ENCODE measurements around the gene INS.
"Not testable (repeated sequence)": the region's sequence is repeated elsewhere in the genome, so short reads cannot be mapped to it uniquely, and the experiment has no call there.

The INS gene

DNA sequence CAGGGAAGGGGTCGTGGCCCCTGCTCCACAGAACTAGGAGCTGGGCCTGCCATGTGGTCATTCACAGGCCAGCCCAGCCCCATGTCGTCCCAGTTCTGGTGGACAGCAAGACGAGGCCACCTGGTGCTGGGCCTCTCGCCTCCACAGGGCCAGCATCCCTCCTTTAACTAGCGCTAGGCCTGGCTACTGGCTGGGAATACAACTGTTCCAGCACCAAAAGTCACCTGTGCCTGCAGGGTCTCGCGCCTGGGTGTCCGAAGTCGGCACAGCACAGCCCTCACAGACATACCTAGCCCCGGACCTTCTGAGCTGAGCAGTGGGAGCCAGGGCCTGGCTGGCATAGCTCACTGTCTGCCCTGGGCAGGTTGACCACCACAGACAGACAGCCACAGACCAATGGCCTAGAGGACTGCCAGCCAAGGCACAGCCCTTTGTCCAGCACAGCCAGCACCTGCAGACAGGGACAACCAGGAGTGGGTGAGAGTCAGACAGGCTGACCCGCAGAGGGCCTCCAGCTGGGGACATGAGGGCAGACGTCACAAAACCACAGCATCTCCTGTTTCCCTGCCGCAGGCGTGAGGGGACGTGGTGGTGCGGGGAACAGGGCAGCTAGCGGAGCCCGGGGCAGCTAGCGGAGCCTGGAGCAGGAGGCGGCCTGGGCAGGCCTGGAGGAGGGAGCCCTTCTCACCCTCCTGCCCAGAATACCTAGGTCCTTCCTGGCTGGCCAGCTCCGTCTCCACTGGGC lies 37.8 kb upstream of the INS start:
- DNase-seq: no peak

- DNase-seq: no peak
Observed at GRCh38 chr11:2197771-2198520, 36.9 kb upstream of the INS start.

- DNase-seq: peak; percentile 87
Observed at GRCh38 chr11:2196970-2197770, 36.2 kb upstream of the INS start.

GRCh38 chr11:2195756-2196088 lies 34.7 kb upstream of the INS start:
- DNase-seq: no peak

DNA sequence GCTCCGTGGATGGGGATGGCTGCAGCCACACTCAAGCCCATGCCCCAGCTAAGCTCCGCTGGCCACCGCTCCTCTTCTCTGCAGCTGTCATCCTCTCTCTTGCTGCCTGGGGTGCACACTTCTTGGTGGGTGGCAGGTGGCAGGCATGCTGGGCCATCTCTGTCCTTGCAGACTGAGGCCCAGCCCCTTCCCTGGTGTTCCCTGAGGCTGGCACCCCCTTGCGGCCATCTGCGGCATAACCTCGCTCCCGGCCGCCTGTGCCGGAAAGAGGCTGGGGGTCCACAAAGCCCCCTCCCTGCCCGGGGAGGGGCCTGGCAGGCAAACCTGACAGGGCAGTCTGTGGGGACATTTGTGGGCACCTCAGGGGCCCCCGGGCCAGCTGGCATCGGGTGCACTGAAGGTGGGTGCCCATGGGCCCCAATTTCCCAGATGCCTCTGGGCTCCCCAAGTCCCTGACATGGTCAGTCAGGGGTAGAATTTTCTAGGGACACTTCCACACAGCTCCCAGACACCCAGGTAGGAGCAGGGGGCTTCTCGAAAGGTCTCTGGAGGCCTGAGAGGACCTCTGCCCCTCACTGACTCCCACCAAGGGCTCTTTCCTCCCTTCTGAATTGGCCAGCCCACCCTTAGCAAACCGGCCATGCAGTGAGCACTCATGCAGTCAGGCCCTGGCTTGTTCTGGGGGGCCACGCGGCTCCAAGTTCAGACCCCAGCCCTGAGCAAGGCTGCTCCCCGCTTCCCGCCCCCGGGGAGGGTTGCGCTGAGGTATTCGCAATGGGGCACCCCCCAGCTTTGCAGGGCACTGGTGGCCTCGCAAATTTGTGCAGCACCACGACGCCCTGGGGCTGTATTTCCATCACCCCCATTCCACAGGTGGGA lies 34.1 kb upstream of the INS start:
- no peak for DNase-seq

DNA sequence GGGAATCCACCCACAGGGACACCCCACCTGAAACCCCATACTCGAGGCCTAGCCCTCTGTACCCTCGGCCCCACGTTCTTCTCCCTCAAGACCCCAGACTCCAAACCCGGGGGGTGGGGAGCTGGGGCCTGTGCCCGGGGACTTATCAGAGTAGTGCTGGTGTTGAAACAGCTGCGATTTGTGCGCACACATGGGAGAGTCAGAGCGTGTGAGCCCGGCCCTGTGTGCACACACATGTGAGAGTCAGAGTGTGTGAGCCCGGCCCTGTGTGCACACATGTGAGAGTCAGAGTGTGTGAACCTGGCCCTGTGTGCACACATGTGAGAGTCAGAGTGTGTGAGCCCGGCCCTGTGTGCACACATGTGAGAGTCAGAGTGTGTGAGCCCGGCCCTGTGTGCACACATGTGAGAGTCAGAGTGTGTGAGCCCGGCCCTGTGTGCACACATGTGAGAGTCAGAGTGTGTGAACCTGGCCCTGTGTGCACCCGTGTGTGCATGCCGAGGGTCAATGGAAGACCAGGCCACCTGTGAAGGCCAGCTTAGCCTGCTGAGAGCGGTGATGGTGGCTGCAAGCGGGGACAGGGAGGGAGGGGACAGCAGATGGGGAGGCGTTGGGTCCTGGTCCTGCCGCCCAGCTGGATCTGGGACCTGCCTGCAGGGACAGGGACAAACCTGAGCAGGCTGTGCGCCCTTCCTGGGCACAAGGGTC lies 33.0 kb upstream of the INS start:
- DNase-seq: not testable (repeated sequence)

GRCh38 chr11:2193099-2193887 lies 32.3 kb upstream of the INS start:
- DNase-seq: no peak

DNA sequence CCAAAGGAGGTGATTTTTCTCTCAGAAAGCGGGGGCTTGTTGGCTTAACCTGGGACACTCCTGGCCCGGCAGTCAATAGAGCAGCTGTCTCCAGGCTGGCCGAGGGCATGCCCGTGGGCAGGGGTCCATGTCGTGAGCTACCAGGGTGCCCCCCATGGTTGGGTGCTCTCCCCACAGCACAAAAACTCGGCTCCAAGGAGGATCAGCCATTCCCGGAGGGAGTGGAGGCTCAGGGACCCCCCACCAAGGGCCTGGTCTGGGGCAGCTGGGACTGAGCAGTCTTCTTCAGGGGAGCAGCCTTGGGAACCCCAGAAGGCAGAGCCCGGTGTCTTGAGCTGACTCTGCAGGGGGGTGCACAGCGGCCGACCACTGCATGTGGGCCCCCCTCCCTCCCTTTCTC lies 31.4 kb upstream of the INS start:
- no peak for DNase-seq

- DNase-seq: no peak
Observed at GRCh38 chr11:2191883-2192282, 30.9 kb upstream of the INS start.

DNA sequence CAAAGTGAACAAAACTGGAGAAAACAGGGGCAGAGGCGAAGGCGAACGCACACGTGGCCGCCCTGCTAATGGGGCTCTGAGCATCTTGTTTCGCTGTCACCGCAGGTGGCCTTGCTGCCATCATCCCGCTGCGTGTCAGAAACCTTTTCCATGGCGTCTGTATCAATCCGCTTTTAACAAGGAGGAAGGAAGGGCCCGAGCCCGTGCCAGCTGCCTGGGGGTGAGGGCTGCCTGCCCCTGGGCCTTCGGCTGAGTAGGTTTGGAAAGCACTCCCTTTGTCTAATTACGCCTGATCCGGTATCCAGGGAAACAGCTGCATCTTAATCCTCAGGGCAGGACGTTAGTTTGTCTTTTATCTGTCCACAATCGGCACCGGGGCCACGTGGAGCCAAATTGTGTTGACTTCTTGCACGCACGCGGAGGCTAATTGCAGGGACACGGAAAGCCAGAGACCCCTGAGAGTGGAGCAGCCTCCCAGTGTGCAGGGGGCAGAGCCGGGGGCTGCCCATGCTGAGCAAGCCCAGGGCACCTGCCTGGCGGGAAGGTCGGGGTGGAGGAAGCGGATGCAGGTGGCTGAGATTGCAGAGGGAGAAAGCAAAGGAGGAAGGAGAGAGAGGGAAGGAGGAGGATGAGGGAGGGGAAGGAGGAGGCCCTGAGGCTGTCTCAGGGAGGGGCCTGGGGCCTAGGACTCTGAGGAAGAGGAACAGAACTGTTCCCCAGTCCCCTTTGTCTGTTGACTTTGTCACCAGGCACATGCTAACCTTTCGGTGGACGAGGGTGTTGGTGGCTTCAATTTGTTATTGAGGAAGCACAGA lies 29.9 kb upstream of the INS start:
- no peak for DNase-seq

DNA sequence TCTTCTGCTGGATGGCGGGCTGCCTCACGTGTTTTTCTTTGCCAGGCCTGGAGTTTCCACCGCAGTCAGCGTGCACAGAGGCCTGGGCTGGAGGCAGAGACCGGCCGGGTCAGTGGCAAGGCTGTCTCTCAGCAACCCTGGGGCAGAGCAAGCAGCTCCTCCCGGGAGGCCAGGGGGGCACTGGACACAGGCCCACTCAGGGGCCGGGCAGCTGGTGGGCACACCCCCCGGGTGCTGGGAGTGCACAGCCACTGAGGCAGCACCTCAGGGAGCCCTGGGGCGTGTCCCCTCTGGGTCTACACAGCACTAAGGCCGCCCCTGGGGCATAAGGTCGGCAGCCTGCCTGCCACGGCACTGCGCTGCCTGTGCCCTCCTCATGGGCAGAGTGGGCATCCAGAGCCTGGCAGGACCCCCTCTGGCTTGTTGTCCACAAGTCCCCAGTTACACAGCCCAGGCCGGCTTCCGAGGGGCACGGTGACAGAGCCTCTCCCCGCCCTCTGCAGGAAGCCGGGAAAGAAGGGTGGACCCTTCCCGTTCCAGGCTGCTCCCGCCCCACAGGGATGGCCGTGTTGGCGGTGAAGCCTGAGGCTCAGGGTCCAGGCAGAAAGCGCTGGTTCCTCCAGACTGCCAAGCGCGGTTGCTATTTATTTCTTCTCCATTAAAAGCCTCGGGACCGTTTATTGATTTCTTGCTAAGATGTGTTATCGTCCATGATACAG lies 29.1 kb upstream of the INS start:
- DNase-seq: no peak

DNA sequence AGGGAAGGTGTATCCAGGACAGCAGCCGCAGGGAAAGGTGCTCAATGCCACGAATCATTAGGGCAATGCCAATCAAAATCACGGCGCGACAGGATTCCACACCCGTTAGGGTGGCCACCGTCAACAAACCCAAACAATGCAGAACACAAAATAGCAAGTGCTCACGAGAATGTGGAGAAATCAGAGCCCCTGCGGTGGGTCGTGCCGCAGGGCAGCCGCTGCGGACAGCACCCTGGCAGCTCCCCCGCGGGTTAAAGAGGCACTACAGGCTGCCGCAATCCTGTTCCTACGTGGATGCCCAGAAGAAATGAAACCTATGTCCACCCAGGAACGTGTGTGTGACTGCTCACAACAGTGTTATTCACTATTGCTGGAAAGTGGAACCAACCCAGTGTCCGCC lies 27.7 kb upstream of the INS start:
- DNase-seq: no peak

DNA sequence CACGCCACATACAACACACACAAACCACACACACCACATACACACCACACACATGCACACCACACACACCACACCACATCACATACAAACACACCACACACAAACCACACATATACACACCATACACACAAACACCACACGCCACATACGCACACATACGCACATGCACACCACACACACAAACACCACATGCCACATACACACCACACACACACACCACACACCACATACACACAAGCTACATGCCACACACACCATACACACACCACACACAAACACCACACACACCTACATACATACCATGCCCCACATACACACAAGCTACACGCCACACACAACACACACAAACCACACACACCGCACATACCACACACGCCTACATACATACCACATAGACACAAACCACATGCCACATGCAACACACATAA lies 26.3 kb upstream of the INS start:
- DNase-seq: no peak

DNA sequence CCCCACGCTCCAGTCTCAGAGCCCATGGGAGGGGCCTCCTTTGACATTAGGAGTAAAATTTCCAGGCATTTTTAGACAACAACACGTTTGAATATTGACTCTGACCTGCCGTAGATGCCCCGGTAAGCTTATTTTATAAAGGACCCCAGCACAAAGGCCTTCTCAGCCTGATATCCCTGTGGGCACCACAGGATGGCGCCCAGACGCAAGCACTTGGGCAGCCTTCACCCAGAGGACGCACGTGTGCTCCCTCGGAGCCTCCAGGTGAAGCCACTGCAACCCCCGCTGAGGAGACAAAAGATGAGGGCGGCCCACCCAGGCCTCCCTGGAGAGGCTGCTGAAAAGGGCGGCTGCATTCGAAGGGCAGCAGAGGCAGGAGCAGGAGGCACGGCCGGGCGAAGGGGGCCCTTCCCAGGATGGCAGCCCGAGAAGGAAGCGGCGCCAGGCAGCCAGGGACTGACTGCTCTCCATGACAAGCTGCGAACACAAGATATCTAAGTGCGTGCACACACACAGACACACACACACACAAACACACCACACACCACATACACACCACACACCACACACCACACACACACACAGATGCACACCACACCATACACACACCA lies 25.8 kb upstream of the INS start:
- DNase-seq: no peak

DNA sequence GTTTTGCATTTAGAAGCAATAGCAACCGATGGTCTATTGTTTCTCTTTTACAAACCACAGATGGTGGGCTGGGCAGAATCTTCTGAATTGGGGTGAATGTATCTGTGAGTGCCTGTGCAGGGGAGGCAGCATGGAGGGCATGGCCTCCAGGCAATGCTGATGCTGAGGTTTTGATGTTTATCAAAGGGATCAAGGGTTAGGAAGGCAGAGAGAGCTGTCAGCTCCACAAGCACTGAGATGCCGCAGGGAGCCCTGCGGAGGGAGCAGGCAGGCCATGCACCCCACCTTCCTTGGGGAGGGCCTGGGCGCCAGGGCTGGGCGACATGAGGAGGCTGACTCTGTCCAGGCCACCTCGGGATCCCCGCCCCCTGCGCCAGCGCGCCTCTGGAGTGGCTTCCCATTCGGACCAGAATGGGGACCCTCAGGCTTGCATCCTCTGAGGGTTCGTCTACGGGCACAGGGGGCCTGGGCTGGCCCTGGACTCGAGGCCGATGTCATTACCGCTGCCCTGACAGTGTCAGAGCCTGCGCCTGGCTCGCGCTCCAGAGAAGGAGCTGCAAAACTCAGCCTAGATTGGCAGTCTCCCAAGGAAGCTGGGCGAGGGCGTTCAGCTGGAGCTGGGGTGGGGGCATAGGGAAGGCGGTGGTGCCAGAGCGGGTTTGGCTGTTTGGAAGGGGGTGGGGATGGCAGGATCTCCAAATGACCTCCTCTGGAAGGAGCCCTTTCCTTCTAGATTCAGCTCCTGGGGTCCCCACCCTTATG lies 24.5 kb upstream of the INS start:
- DNase-seq: no peak

GRCh38 chr11:2182692-2183474 lies 21.9 kb upstream of the INS start:
- no peak for DNase-seq

DNA sequence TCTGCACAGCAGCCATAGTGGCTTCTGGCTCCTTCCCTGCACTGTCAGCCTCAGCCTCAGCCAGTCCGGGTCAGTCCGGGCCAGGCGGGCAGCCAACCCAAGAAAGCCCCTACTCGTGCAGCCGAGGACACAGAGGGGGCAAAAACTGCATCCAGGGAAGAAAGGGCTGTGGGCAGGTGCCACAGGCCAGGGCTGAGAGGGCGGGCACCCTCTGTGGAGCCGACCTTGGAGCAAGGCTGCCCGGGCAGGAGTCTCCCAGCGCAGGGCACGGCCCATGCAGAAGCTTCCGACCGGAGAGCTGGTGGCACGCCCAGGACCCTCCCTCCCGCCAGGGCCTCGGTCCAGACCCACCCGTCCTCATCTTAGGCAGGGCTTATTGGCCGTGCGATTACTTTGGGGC lies 21.1 kb upstream of the INS start:
- no peak for DNase-seq
